GM18868 (cell line): ENCODE data around the gene BSDC1.

Experiments used
- ATAC-seq: cut with Tn5 transposase; IDR thresholded peaks from one replicate; pipeline ENCODE4 v1.9.1; 2021; ENCODE audit warnings: mild to moderate bottlenecking, moderate library complexity; ENCODE audit not compliant: unreplicated experiment

BSDC1 gene

GRCh38 chr1:32338637-32339145, 55.5 kb downstream of the BSDC1 start:
- no peak for ATAC-seq

DNA sequence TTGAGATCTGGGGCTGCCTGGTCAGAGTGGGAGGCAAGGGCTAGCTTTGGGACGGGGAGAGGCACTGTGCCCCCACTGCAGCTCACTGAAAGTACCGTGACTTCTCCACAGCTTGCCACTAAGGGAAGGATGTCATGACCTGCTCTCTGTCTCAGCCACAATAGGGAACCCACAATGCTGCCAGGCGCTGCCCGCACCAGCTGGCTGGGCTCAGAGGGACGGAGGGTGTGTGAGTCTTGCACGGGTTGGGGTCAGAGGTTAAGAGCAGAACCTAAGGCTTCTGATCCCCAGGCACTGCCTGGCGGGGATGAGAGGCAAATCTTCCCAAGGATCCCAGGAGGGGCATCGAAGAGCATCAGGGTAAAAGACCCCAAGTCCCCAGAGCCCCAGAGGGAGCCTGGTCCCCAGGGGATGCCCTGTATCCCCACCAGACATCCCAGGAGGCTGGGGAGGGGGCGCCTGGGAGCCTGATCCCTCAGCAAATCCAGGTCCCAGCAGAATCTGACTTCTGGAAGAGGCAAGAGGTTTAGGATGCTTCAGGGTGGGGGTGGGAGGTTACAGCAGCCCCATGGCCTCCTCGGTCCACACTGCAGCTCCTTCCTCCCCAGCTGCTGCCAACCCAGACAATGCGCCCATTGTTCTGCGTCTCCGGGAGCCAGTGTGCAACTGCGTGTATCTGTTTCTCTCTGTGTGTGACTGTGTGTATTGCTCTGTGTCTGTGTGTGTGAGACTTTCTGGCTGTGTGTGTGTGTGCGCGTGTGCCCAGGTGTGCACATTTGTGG, 56.2 kb downstream of the BSDC1 start:
- ATAC-seq = no peak

GRCh38 chr1:32336963-32337675, 57.1 kb downstream of the BSDC1 start:
- peak; percentile 36 for ATAC-seq

- ATAC-seq = no peak
Measured at GRCh38 chr1:32336591-32336932, 57.7 kb downstream of the BSDC1 start.

GRCh38 chr1:32335790-32336590, 58.3 kb downstream of the BSDC1 start, which contains the start of gene MARCKSL1:
Gene MARCKSL1, minus strand, starts transcription at chr1:32336233. Its CDS starts 200 bp downstream, at chr1:32336033.
- ATAC-seq = peak; percentile 35

GRCh38 chr1:32335535-32335789, 58.8 kb downstream of the BSDC1 start:
- ATAC-seq = no peak

- no peak for ATAC-seq
Measured at GRCh38 chr1:32334864-32335534, 59.2 kb downstream of the BSDC1 start.

GRCh38 chr1:32334274-32334861, 59.9 kb downstream of the BSDC1 start:
- no peak for ATAC-seq

DNA sequence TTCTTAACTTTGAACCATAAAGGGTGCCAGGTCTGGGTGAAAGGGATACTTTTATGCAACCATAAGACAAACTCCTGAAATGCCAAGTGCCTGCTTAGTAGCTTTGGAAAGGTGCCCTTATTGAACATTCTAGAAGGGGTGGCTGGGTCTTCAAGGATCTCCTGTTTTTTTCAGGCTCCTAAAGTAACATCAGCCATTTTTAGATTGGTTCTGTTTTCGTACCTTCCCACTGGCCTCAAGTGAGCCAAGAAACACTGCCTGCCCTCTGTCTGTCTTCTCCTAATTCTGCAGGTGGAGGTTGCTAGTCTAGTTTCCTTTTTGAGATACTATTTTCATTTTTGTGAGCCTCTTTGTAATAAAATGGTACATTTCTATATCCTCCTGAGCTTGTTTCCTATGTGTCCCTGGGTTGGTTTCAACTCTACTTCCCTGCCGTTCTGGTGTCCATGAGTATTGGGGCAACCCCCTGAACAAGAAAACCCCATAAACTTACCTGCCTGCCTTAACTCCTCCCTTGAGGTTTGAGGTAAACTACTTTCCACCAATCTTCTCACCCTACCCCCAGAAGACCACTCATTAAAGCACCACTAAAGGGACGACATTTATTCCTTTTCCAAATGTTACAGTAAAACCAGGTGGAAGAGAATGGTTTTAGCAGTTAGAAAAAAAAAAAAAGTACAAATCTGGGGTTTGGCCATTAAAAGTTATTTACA, 60.8 kb downstream of the BSDC1 start:
- ATAC-seq = no peak

DNA sequence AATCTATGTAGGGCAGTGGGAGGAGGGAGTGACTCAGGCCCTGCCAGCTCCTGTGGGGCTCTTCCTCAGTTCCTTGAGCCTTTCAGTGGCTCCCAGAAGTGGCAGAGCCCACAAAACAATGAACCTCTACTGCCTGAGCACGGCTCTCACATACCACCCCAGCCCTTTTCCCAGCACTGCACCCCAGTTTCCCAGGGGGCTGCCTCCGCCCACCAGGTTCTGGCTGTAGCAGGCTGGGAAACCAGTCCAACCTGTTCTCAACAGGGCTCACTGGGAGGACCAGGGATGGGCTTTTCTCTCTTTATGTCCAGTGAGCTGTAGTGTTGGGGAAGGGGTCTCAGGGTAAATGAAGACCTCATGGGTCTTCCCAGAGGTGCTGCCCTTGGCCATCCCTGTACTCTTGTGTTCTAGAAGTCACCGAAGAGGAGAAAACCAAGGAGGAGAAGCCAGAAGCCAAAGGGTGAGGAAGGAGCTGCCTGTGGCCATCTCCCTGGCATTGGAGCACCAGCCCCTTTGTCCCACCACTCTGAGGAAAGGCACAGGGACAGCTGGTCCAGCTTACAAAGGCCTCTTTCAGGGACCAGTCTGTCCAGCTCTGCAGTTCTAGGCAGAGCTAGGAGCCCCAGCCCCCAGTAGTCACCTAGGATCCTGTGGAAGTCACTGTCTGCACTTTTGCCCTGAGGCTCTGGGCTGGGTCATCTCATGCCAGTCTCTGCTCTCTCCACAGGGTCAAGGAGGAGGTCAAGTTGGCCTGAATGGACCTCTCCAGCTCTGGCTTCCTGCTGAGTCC, 61.8 kb downstream of the BSDC1 start:
- ATAC-seq = no peak

DNA sequence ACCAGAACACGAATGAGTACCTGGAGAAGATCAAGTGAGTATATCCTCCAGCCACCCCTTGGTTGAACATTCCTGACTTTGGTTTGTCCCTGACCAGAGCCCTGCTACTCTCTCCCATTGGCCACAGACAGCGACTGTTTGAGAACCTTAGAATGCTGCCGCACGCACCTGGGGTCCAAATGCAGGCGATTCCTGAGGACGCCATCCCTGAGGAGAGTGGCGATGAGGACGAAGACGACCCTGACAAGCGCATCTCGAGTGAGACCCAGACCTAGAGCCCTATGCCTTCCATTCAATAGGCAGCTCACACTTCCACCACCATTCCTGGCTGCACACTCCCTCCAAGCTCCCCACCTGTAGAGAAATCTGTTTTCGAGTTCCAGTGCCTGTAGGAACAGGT, 62.7 kb downstream of the BSDC1 start:
- ATAC-seq = no peak

- no peak for ATAC-seq
Measured at GRCh38 chr1:32330558-32331151, 63.6 kb downstream of the BSDC1 start.

DNA sequence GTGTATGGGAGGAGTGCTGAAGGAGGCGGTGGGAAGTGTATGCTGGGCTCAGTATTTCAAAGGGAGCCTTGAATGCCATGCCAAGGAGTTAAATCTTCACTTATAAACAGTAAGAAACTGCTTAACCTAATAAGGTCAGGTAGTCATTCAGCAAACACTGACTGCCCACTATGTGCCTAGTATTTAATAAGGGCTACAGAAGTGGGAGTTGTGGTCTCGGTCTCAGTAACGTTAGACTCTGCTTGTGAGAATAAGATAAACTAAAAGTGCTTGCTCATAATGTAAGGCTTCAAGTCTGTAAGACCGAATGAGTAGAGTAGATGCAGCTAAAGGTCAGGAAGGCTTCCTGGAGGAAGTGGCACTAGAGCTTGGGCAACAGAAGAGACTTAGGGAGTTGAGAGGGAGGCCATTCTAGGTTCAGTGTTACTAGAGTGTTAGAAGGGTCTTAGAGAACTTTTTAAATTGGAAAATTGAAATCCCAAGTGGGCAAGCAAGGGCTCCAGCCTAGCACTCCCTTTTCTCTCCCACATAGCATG, 64.2 kb downstream of the BSDC1 start:
- no peak for ATAC-seq

- ATAC-seq = no peak
Measured at GRCh38 chr1:32327204-32327603, 67.0 kb downstream of the BSDC1 start.

- ATAC-seq = no peak
Measured at GRCh38 chr1:32321712-32322291, 72.4 kb downstream of the BSDC1 start.

GRCh38 chr1:32318127-32318869, 75.9 kb downstream of the BSDC1 start:
- no peak for ATAC-seq

- no peak for ATAC-seq
Measured at GRCh38 chr1:32316903-32317277, 77.4 kb downstream of the BSDC1 start.
